HCT116 (cell line): ENCODE measurements around the gene UBAC2. TPM values are rescaled to one million over a fixed set of nuclear protein-coding genes. Genes with fewer than 3 reads are reported as not detected.

Source experiments
- ATAC-seq: fragments of 200-7000 bp; cut with Tn5 transposase; 2 replicates; pipeline ENCODE4 v1.9.1; 2020; ENCODE audit warnings: mild to moderate bottlenecking, moderate library complexity
- BruUV-seq: library from RNA; stranded (reverse); fragments of 400-500 nt; replicated peaks from 2 replicates; lab custom pipeline; 2021; lab: Mats Ljungman, UMichigan
- CTCF ChIA-PET: fragments of 300-600 bp; sonication (Branson Sonifier 250); formaldehyde crosslinking; loops from one replicate; lab custom pipeline; 2021; ENCODE audit warnings: antibody characterized with exemption; lab: Charles Lee
- POLR2A ChIA-PET: fragments of 300-600, 350-600 bp; sonication (Branson Sonifier 250); formaldehyde crosslinking; loops from one replicate; lab custom pipeline; 2021; ENCODE audit warnings: antibody characterized with exemption; lab: Charles Lee
- RAD21 ChIA-PET, 2 experiments: fragments of 300-600 bp; sonication (Branson Sonifier 250); formaldehyde crosslinking; loops; one replicate each; lab custom pipeline; 2023; ENCODE audit warnings: low total read pairs in 2 of 2; ENCODE audit not compliant: uncharacterized antibody in 2 of 2, unreplicated experiment in 2 of 2, low non-redundant PET in 1 of 2; lab: Charles Lee
- DNase-seq: peaks from one replicate; pipeline ENCODE4 v3.0.0-alpha.2; 2010; ENCODE audit warnings: low read depth, low spot score
- H2AFZ ChIP-seq: fragments of 200-600 bp; shearing (Covaris generic), sonication (generic); 2 replicates; pipeline ENCODE4 v1.6.1; 2017; ENCODE audit warnings: low read depth, mixed run types, mixed read lengths, antibody characterized with exemption, low read length; ENCODE audit not compliant: poor library complexity, severe bottlenecking
- H3K27ac ChIP-seq: 2 replicates; pipeline ENCODE4 v1.5.1; 2012; ENCODE audit warnings: low read depth, low read length
- H3K27me3 ChIP-seq: fragments of 200-600 bp; sonication (generic); 2 replicates; pipeline ENCODE4 v1.6.1; 2016; ENCODE audit warnings: mixed run types, low read length, mixed read lengths; ENCODE audit not compliant: insufficient read depth
- H3K36me3 ChIP-seq, 2 experiments: fragments of 200-500 bp in 1 of 2; fragments of 200-600 bp in 1 of 2; sonication (Bioruptor generic) in 1 of 2; sonication (generic) in 1 of 2; 2 replicates each; pipeline versions ENCODE4 v1.5.1 to v1.6.1; 2014 to 2016; ENCODE audit warnings: low read length in 2 of 2, inconsistent platforms in 1 of 2, mixed read lengths in 1 of 2, mixed run types in 1 of 2; ENCODE audit not compliant: insufficient read depth in 2 of 2, control insufficient read depth in 1 of 2
- H3K4me1 ChIP-seq, 2 experiments: fragments of 200-600 bp in 1 of 2; sonication (generic) in 1 of 2; 2 replicates each; pipeline versions ENCODE4 v1.5.1 to v1.6.1; 2012 to 2017; ENCODE audit warnings: low read length in 2 of 2, inconsistent platforms in 1 of 2, mild to moderate bottlenecking in 1 of 2, mixed read lengths in 1 of 2, mixed run types in 1 of 2, moderate library complexity in 1 of 2; ENCODE audit not compliant: insufficient read depth in 2 of 2, control insufficient read depth in 1 of 2
- H3K4me2 ChIP-seq: fragments of 200-600 bp; sonication (generic); 2 replicates; pipeline ENCODE4 v1.6.1; 2017; ENCODE audit warnings: mixed run types, low read length, mixed read lengths
- H3K4me3 ChIP-seq, 2 experiments: fragments of 200-600 bp in 1 of 2; sonication (generic) in 1 of 2; replicated peaks in 1 of 2; 2 replicates each; pipeline ENCODE4 v1.5.1; 2011 to 2016; ENCODE audit warnings: low read length in 2 of 2, control low read depth in 1 of 2, low read depth in 1 of 2, mild to moderate bottlenecking in 1 of 2, mixed read lengths in 1 of 2, mixed run types in 1 of 2
- H3K79me2 ChIP-seq: fragments of 200-600 bp; sonication (generic); 2 replicates; pipeline ENCODE4 v1.6.1; 2017; ENCODE audit warnings: mild to moderate bottlenecking, mixed run types, low read length, moderate library complexity, mixed read lengths; ENCODE audit not compliant: insufficient read depth
- H3K9ac ChIP-seq: fragments of 200-600 bp; sonication (generic); 2 replicates; pipeline ENCODE4 v1.6.1; 2016; ENCODE audit warnings: low read length, mixed read lengths
- H3K9me2 ChIP-seq: fragments of 200-600 bp; sonication (generic), shearing (Covaris generic); 2 replicates; pipeline ENCODE4 v1.6.1; 2017; ENCODE audit warnings: mixed run types, mild to moderate bottlenecking, moderate library complexity; ENCODE audit not compliant: insufficient read depth
- H3K9me3 ChIP-seq, 2 experiments: fragments of 200-500 bp in 1 of 2; fragments of 200-600 bp in 1 of 2; sonication (Bioruptor generic) in 1 of 2; sonication (generic) in 1 of 2; 2 replicates each; pipeline ENCODE4 v1.6.1; 2014 to 2017; ENCODE audit warnings: low read length in 2 of 2, mixed read lengths in 2 of 2, inconsistent platforms in 1 of 2, low read depth in 1 of 2, mild to moderate bottlenecking in 1 of 2, mixed run types in 1 of 2, moderate library complexity in 1 of 2; ENCODE audit not compliant: control insufficient read depth in 1 of 2, insufficient read depth in 1 of 2
- H4K20me1 ChIP-seq: fragments of 200-600 bp; sonication (generic), shearing (Covaris generic); 2 replicates; pipeline ENCODE4 v1.6.1; 2017; ENCODE audit warnings: mixed run types, mild to moderate bottlenecking, moderate library complexity; ENCODE audit not compliant: insufficient read depth
- CEBPB ChIP-seq: IDR thresholded peaks from 2 replicates; pipeline ENCODE4 v1.6.1; 2012; ENCODE audit warnings: low read depth
- CTCF ChIP-seq, 3 experiments: fragments of 200-600 bp in 1 of 3; sonication (generic) in 1 of 3; IDR thresholded peaks in 2 of 3; conservative IDR thresholded peaks in 1 of 3; 2 replicates each; pipeline ENCODE4 v1.5.1; 2012 to 2017; ENCODE audit warnings: low read depth in 2 of 3, low read length in 2 of 3, antibody characterized with exemption in 1 of 3, borderline replicate concordance in 1 of 3, control low read depth in 1 of 3, mild to moderate bottlenecking in 1 of 3, mixed read lengths in 1 of 3, mixed run types in 1 of 3, moderate library complexity in 1 of 3; ENCODE audit not compliant: insufficient read depth in 1 of 3
- EZH2 ChIP-seq: fragments of 200-600 bp; sonication (generic); IDR thresholded peaks from 2 replicates; pipeline ENCODE4 v1.6.1; 2017; ENCODE audit warnings: antibody characterized with exemption, mixed run types
- POLR2AphosphoS5 ChIP-seq: IDR thresholded peaks from 2 replicates; pipeline ENCODE4 v1.6.1; 2011; ENCODE audit warnings: mild to moderate bottlenecking, low read depth, low read length, moderate library complexity
- RAD21 ChIP-seq: IDR thresholded peaks from 2 replicates; pipeline ENCODE4 v1.6.1; 2012; ENCODE audit warnings: low read depth, mild to moderate bottlenecking
- SIN3A ChIP-seq: IDR thresholded peaks from 2 replicates; pipeline ENCODE4 v1.6.1; 2012; ENCODE audit warnings: low read depth
- SP1 ChIP-seq: IDR thresholded peaks from 2 replicates; pipeline ENCODE4 v1.6.1; 2012; ENCODE audit warnings: low read depth
- TCF7L2 ChIP-seq: IDR thresholded peaks from 2 replicates; pipeline ENCODE4 v1.7.0; 2011; ENCODE audit warnings: borderline replicate concordance, inconsistent platforms; ENCODE audit not compliant: insufficient read depth, insufficient read length; ENCODE audit errors: extremely low read depth
- intact Hi-C: fragments of 100-400 bp; cut with micrococcal nuclease; formaldehyde crosslinking; loops from 2 replicates; pipeline ENCODE4 v1.10.0; 2022
- total RNA-seq: library from RNA; stranded (reverse); gene quantifications from one replicate; pipeline ENCODE4 v1.2.1, GENCODE V29; 2021; ENCODE audit not compliant: unreplicated experiment

UBAC2 gene
- total RNA-seq, 1 experiment from 2014 or later = 67.4 TPM

DNA sequence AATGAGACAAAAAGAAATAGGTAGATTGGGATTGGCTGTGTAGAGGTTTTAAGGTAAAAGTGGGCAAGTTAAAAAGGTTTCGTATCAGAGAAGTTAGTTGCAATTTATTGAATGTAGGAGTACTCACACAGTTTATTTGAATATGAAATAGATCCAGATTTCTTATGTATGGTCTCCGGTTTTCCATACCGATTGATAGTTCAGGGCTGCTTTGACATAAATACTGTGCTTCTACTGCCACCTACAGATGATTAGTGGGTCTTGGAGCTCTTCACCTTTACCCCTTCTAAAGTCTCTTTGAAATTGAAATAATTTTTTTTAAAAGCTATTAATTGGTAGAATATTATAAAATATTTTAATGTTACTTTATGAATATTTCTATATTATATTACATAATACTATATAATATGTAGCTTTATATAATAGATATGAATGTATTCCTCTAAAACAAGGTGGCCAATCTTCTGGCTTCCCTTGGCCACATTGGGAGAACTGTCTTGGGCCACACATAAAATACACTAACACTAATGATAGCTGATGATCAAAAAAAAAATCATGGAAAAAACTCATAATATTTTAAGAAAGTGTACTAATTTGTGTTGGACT lies 65.3 kb downstream of the UBAC2 start:
- Histone ChIP-seq H3K9me3 (no peaks in the 10 kb centered on the region), H3K4me2 (no peak overlapping the region), H2AFZ (no peak overlapping the region), H3K36me3 (peaks cover 0 to 2% of the 10 kb centered on the region in 2 experiments; a peak in 1 of 4 replicates), H3K79me2 (peaks cover 17% of the 10 kb centered on the region), H3K27me3 (no peaks in the 10 kb centered on the region), H3K27ac (no peak overlapping the region), H3K9me2 (no peaks in the 10 kb centered on the region), H3K9ac (no peak overlapping the region), H3K4me1 (no peaks in the 10 kb centered on the region), H3K4me3 (no peak overlapping the region), H4K20me1 (no peaks in the 10 kb centered on the region)
- ChIA-PET RAD21 (interaction anchor here (0.6 to 1.1 kb wide), 6 partner anchors 67 to 420 kb away, joined by 3 to 11 read pairs (median 4); no protein-coding TSS in a partner anchor), CTCF (interaction anchor here (0.6 to 2.3 kb wide), 26 partner anchors 8 to 426 kb away, joined by 3 to 54 read pairs (median 4); partner anchors contain the start of genes GPR18 and UBAC2), POLR2A (interaction anchor here (1.0 to 1.4 kb wide), 4 partner anchors 65 to 90 kb away, joined by 3 to 8 read pairs (median 4); partner anchors contain the start of gene UBAC2)
- ATAC-seq = peak; percentile 82
- BruUV-seq = no TSS peak
- TF ChIP-seq SP1 = no peak
- TF ChIP-seq EZH2 = no peak
- TF ChIP-seq RAD21 = peak; percentile 76
- TF ChIP-seq SIN3A = no peak
- no peak for TF ChIP-seq POLR2AphosphoS5
- TF ChIP-seq TCF7L2 = no peak
- TF ChIP-seq CTCF (IDR thresholded peaks at IDR 0.05 in 2 of 3, conservative IDR thresholded peaks at IDR 0.05 in 1 of 3; ENCODE audit: borderline replicate concordance in 1 of 3, insufficient read depth in 1 of 3, low read depth in 2 of 3, low read length in 2 of 3) = peak; percentile 55 to 69 (median 64); a peak in 5 of 6 replicates
- no peak for TF ChIP-seq CEBPB
- DNase-seq = peak; percentile 40
- intact Hi-C loops = loop anchor here (1.0 to 10.0 kb wide), 4 partner anchors 69 to 421 kb away; no protein-coding TSS in a partner anchor
